SK-N-SH treated with all-trans-retinoic acid at 6 μM for 48 hours (cell line): Measurements from ENCODE around the gene FXYD6.

Experiments used
- ATAC-seq: fragments of 200-7000 bp; cut with Tn5 transposase; 3 replicates; pipeline ENCODE4 v1.9.1; 2020; ENCODE audit warnings: mild to moderate bottlenecking, moderate library complexity
- ARNTL ChIP-seq: fragments of 450-650 bp; formaldehyde crosslinking; IDR thresholded peaks from 2 replicates; pipeline ENCODE4 v1.5.0; 2020; ENCODE audit warnings: low read depth, mild to moderate bottlenecking, moderate library complexity, borderline replicate concordance
- BACH2 ChIP-seq: fragments of 250-450 bp; sonication (Bioruptor Pico); IDR thresholded peaks from 2 replicates; pipeline ENCODE4 v1.9.0; 2021; ENCODE audit warnings: mild to moderate bottlenecking, borderline replicate concordance
- CSDC2 ChIP-seq: fragments of 250-450 bp; sonication (Bioruptor Pico); IDR thresholded peaks from 2 replicates; pipeline ENCODE4 v1.5.0; 2020; ENCODE audit warnings: mild to moderate bottlenecking, moderate library complexity
- ESRRG ChIP-seq: fragments of 250-450 bp; sonication (Bioruptor Pico); IDR thresholded peaks from 2 replicates; pipeline ENCODE4 v1.6.1; 2021; ENCODE audit warnings: mild to moderate bottlenecking
- GLIS3 ChIP-seq: fragments of 250-450 bp; sonication (Bioruptor Pico); IDR thresholded peaks from 2 replicates; pipeline ENCODE4 v1.5.0; 2020; ENCODE audit warnings: mild to moderate bottlenecking, moderate library complexity
- ISL1 ChIP-seq: fragments of 250-450 bp; sonication (Bioruptor Pico); IDR thresholded peaks from 2 replicates; pipeline ENCODE4 v2.1.2; 2022; ENCODE audit warnings: mild to moderate bottlenecking, moderate library complexity
- OSR1 ChIP-seq: fragments of 250-450 bp; sonication (Bioruptor Pico); IDR thresholded peaks from 2 replicates; pipeline ENCODE4 v1.8.0; 2022; ENCODE audit warnings: moderate library complexity, mild to moderate bottlenecking, inconsistent platforms
- PPARA ChIP-seq: fragments of 250-450 bp; sonication (Bioruptor Pico); IDR thresholded peaks from 2 replicates; pipeline ENCODE4 v1.5.0; 2020; ENCODE audit warnings: mild to moderate bottlenecking, borderline replicate concordance
- RARB ChIP-seq: fragments of 250-450 bp; sonication (Bioruptor Pico); IDR thresholded peaks from 2 replicates; pipeline ENCODE4 v1.8.0; 2021; ENCODE audit warnings: mild to moderate bottlenecking, moderate library complexity
- SNAI2 ChIP-seq: fragments of 250-450 bp; sonication (Bioruptor Pico); IDR thresholded peaks from 2 replicates; pipeline ENCODE4 v1.5.0; 2020; ENCODE audit warnings: mild to moderate bottlenecking, moderate library complexity
- TCF4 ChIP-seq: fragments of 250-450 bp; sonication (Bioruptor Pico); IDR thresholded peaks from 2 replicates; pipeline ENCODE4 v1.8.0; 2021; ENCODE audit warnings: mild to moderate bottlenecking, moderate library complexity, borderline replicate concordance
- TOX ChIP-seq: fragments of 250-450 bp; sonication (Bioruptor Pico); IDR thresholded peaks from 2 replicates; pipeline ENCODE4 v1.8.0; 2021; ENCODE audit warnings: mild to moderate bottlenecking, moderate library complexity, borderline replicate concordance
- ZC3H10 ChIP-seq: fragments of 250-450 bp; sonication (Bioruptor Pico); IDR thresholded peaks from 2 replicates; pipeline ENCODE4 v1.5.1; 2021; ENCODE audit warnings: mild to moderate bottlenecking, moderate library complexity
- ZFP3 ChIP-seq: fragments of 250-450 bp; sonication (Bioruptor Pico); IDR thresholded peaks from 2 replicates; pipeline ENCODE4 v1.5.0; 2020; ENCODE audit warnings: mild to moderate bottlenecking, moderate library complexity
- ZNF565 ChIP-seq: fragments of 450-650 bp; formaldehyde crosslinking; conservative IDR thresholded peaks from 2 replicates; pipeline ENCODE4 v1.5.0; 2020; ENCODE audit warnings: low read depth, mild to moderate bottlenecking, moderate library complexity
- ZNF70 ChIP-seq: fragments of 450-650 bp; formaldehyde crosslinking; IDR thresholded peaks from 2 replicates; pipeline ENCODE4 v1.5.0; 2020; ENCODE audit warnings: mild to moderate bottlenecking, moderate library complexity
- TF ChIP-seq, protein P1 (sequence below): fragments of 250-450 bp; sonication (Bioruptor Pico); IDR thresholded peaks from 2 replicates; pipeline ENCODE4 v1.8.0; 2021; ENCODE audit warnings: low read depth, mild to moderate bottlenecking, moderate library complexity, borderline replicate concordance
- TF ChIP-seq, protein P2 (sequence below): fragments of 250-450 bp; sonication (Bioruptor Pico); IDR thresholded peaks from 2 replicates; pipeline ENCODE4 v1.5.0; 2020; ENCODE audit warnings: mild to moderate bottlenecking, moderate library complexity
- TF ChIP-seq, protein P3 (sequence below): fragments of 250-450 bp; sonication (Bioruptor Pico); IDR thresholded peaks from 2 replicates; pipeline ENCODE4 v1.5.1; 2021; ENCODE audit warnings: mild to moderate bottlenecking, moderate library complexity
- TF ChIP-seq, protein P4 (sequence below): fragments of 250-450 bp; sonication (Bioruptor Pico); IDR thresholded peaks from 2 replicates; pipeline ENCODE4 v1.5.1; 2020; ENCODE audit warnings: low read depth, mild to moderate bottlenecking, moderate library complexity
- TF ChIP-seq, protein P5 (sequence below): fragments of 250-450 bp; sonication (Bioruptor Pico); IDR thresholded peaks from 2 replicates; pipeline ENCODE4 v1.8.0; 2020; ENCODE audit warnings: mild to moderate bottlenecking, moderate library complexity, borderline replicate concordance

Gene FXYD6

DNA sequence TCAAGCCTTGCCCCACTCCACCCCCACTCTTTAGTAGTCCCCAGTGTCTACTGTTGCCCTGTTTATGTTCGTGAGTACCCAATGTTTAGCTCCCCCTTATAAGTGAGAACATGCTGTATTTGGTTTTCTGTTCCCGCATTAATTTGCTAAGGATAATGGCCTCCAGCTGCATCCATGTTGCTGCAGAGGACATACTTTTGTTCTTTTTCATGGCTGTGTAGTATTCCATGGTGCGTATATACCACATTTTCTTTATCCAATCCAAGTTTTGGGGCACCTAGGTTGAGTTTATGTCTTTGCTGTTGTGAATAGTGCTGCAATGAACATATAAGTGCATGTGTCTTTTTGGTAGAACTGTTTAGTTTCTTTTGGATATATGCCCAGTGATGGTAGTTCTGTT lies 16.2 kb upstream of the FXYD6 start:
- ATAC-seq, result no peak
- TF ChIP-seq ZC3H10 (no peak), PPARA (CRISPR knock-in tag) (no peak), ISL1 (CRISPR knock-in tag) (no peak), GLIS3 (CRISPR knock-in tag) (no peak), CSDC2 (CRISPR knock-in tag) (no peak), TCF4 (CRISPR knock-in tag) (no peak), ARNTL (CRISPR knock-in tag) (no peak), ZNF70 (CRISPR knock-in tag) (no peak), ZFP3 (CRISPR knock-in tag) (no peak), ESRRG (CRISPR knock-in tag) (no peak), SNAI2 (no peak), RARB (no peak)
- TF ChIP-seq, protein P1, sequence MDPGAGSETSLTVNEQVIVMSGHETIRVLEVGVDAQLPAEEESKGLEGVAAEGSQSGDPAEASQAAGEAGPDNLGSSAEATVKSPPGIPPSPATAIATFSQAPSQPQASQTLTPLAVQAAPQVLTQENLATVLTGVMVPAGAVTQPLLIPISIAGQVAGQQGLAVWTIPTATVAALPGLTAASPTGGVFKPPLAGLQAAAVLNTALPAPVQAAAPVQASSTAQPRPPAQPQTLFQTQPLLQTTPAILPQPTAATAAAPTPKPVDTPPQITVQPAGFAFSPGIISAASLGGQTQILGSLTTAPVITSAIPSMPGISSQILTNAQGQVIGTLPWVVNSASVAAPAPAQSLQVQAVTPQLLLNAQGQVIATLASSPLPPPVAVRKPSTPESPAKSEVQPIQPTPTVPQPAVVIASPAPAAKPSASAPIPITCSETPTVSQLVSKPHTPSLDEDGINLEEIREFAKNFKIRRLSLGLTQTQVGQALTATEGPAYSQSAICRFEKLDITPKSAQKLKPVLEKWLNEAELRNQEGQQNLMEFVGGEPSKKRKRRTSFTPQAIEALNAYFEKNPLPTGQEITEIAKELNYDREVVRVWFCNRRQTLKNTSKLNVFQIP, result no peak
- TF ChIP-seq, protein P2, sequence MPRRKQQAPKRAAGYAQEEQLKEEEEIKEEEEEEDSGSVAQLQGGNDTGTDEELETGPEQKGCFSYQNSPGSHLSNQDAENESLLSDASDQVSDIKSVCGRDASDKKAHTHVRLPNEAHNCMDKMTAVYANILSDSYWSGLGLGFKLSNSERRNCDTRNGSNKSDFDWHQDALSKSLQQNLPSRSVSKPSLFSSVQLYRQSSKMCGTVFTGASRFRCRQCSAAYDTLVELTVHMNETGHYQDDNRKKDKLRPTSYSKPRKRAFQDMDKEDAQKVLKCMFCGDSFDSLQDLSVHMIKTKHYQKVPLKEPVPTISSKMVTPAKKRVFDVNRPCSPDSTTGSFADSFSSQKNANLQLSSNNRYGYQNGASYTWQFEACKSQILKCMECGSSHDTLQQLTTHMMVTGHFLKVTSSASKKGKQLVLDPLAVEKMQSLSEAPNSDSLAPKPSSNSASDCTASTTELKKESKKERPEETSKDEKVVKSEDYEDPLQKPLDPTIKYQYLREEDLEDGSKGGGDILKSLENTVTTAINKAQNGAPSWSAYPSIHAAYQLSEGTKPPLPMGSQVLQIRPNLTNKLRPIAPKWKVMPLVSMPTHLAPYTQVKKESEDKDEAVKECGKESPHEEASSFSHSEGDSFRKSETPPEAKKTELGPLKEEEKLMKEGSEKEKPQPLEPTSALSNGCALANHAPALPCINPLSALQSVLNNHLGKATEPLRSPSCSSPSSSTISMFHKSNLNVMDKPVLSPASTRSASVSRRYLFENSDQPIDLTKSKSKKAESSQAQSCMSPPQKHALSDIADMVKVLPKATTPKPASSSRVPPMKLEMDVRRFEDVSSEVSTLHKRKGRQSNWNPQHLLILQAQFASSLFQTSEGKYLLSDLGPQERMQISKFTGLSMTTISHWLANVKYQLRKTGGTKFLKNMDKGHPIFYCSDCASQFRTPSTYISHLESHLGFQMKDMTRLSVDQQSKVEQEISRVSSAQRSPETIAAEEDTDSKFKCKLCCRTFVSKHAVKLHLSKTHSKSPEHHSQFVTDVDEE (CRISPR knock-in tag), result no peak
- TF ChIP-seq, protein P3, sequence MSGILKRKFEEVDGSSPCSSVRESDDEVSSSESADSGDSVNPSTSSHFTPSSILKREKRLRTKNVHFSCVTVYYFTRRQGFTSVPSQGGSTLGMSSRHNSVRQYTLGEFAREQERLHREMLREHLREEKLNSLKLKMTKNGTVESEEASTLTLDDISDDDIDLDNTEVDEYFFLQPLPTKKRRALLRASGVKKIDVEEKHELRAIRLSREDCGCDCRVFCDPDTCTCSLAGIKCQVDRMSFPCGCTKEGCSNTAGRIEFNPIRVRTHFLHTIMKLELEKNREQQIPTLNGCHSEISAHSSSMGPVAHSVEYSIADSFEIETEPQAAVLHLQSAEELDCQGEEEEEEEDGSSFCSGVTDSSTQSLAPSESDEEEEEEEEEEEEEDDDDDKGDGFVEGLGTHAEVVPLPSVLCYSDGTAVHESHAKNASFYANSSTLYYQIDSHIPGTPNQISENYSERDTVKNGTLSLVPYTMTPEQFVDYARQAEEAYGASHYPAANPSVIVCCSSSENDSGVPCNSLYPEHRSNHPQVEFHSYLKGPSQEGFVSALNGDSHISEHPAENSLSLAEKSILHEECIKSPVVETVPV (CRISPR knock-in tag), result no peak
- TF ChIP-seq, protein P4, sequence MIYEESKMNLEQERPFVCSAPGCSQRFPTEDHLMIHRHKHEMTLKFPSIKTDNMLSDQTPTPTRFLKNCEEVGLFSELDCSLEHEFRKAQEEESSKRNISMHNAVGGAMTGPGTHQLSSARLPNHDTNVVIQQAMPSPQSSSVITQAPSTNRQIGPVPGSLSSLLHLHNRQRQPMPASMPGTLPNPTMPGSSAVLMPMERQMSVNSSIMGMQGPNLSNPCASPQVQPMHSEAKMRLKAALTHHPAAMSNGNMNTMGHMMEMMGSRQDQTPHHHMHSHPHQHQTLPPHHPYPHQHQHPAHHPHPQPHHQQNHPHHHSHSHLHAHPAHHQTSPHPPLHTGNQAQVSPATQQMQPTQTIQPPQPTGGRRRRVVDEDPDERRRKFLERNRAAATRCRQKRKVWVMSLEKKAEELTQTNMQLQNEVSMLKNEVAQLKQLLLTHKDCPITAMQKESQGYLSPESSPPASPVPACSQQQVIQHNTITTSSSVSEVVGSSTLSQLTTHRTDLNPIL, result no peak

DNA sequence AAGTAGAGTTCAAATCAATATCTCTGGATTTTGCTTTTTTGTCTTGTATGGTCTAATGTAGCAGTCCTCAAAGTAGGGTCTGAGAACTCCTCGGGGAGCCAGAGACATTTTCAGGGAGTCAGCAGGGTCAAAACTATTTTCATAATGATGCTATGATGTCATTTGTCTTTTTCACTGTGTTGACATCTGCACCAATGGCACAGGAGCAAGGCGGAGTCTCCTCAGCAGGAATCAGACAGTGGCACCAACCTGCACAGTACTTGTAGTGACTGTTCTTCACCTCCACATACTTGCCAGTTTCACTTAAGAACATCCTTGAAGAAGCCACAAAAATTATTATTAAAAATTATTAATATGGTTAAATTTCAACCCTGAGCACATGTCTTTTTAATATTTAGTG lies 14.9 kb upstream of the FXYD6 start:
- no peak for TF ChIP-seq TOX (CRISPR knock-in tag)
- no peak for TF ChIP-seq PPARA (CRISPR knock-in tag)
- TF ChIP-seq SNAI2, result no peak
- no peak for TF ChIP-seq BACH2 (CRISPR knock-in tag)
- TF ChIP-seq, protein P2 (CRISPR knock-in tag), result no peak
- TF ChIP-seq ZNF565 (CRISPR knock-in tag), result no peak
- no peak for TF ChIP-seq ARNTL (CRISPR knock-in tag)
- TF ChIP-seq ZC3H10, result no peak
- TF ChIP-seq RARB, result no peak
- TF ChIP-seq ISL1 (CRISPR knock-in tag), result no peak
- no peak for TF ChIP-seq OSR1 (CRISPR knock-in tag)
- no peak for ATAC-seq

DNA sequence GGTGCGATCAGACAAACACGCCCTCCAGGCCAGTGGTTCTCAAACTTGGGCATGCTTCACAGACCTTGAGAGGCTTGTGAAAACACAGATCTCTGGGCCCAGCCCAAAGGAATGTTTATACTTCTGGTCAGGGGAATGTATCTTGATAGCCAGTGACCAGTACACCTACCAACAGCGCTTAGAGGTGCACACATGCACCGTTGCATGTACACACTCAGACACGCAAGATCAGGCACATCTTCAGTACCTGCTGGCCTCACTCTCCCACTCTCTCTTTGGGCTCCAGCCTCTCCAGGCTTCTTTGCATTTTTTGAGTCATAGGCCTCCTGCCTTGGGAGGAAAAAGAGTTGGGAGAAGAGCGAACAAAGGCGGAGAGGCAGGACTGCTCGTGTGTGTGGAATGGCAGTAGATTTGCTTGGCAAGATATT lies 11.7 kb upstream of the FXYD6 start:
- no peak for ATAC-seq
- TF ChIP-seq TOX (CRISPR knock-in tag) (no peak), TCF4 (CRISPR knock-in tag) (no peak), ZC3H10 (no peak), ZNF70 (CRISPR knock-in tag) (no peak), ISL1 (CRISPR knock-in tag) (no peak), ZNF565 (CRISPR knock-in tag) (no peak)
- TF ChIP-seq, protein P5, sequence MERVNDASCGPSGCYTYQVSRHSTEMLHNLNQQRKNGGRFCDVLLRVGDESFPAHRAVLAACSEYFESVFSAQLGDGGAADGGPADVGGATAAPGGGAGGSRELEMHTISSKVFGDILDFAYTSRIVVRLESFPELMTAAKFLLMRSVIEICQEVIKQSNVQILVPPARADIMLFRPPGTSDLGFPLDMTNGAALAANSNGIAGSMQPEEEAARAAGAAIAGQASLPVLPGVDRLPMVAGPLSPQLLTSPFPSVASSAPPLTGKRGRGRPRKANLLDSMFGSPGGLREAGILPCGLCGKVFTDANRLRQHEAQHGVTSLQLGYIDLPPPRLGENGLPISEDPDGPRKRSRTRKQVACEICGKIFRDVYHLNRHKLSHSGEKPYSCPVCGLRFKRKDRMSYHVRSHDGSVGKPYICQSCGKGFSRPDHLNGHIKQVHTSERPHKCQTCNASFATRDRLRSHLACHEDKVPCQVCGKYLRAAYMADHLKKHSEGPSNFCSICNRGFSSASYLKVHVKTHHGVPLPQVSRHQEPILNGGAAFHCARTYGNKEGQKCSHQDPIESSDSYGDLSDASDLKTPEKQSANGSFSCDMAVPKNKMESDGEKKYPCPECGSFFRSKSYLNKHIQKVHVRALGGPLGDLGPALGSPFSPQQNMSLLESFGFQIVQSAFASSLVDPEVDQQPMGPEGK, result no peak
- TF ChIP-seq, protein P2 (CRISPR knock-in tag), result no peak
- TF ChIP-seq, protein P4, result no peak
